A549 (cell line): ENCODE measurements around the gene MYO5C. TPM values are rescaled to one million over a fixed set of nuclear protein-coding genes. Genes with fewer than 3 reads are reported as not detected.

Source experiments
- ATAC-seq, 2 experiments: fragments of 200-7000 bp in 1 of 2; fragments of >200 bp in 1 of 2; cut with Nextera tagmentation in 1 of 2; cut with Tn5 transposase in 1 of 2; 3 replicates each; pipeline versions ENCODE4 v1.8.0 to v1.9.1; 2018 to 2020; ENCODE audit warnings: mild to moderate bottlenecking in 1 of 2, moderate library complexity in 1 of 2
- CTCF ChIA-PET: fragments of 300-600 bp; sonication (Branson Sonifier 250); formaldehyde crosslinking; extraction: SDS; loops from one replicate; lab custom pipeline; 2021; ENCODE audit warnings: antibody characterized with exemption, inconsistent platforms; lab: Yijun Ruan, JAX
- POLR2A ChIA-PET: fragments of 350-600 bp; formaldehyde crosslinking; extraction: SDS; loops from one replicate; lab custom pipeline; 2021; ENCODE audit warnings: antibody characterized with exemption, inconsistent platforms; lab: Yijun Ruan, JAX
- DNase-seq, 2 experiments: peaks; one replicate each; pipeline versions ENCODE4 v3.0.0 to v3.0.0-alpha.2; 2011 to 2016; ENCODE audit warnings: low read depth in 1 of 2, low spot score in 1 of 2
- FAIRE-seq: peaks from 2 replicates; lab custom pipeline; 2011; peaks lifted over from hg19 to GRCh38; lab: Jason Lieb, UNC
- H3K27ac ChIP-seq, 2 experiments: fragments of >200 bp; sonication (Bioruptor Twin); formaldehyde crosslinking; 3 replicates each; pipeline ENCODE4 v1.5.1; 2016 to 2017
- H3K4me1 ChIP-seq: fragments of >200 bp; sonication (Bioruptor Twin); formaldehyde crosslinking; 3 replicates; pipeline ENCODE4 v1.6.1; 2016
- H3K4me2 ChIP-seq: fragments of >200 bp; sonication (Bioruptor Twin); formaldehyde crosslinking; 3 replicates; pipeline ENCODE4 v1.6.1; 2016
- H3K4me3 ChIP-seq: fragments of >200 bp; sonication (Bioruptor Twin); formaldehyde crosslinking; 3 replicates; pipeline ENCODE4 v1.5.1; 2016
- H3K9me3 ChIP-seq: fragments of >200 bp; sonication (Bioruptor Twin); formaldehyde crosslinking; 3 replicates; pipeline ENCODE4 v1.6.1; 2016
- BHLHE40 ChIP-seq: IDR thresholded peaks from 2 replicates; pipeline ENCODE4 v1.6.1; 2012; ENCODE audit warnings: low read depth, low read length, inconsistent platforms
- CBX2 ChIP-seq: fragments of 200-600 bp; sonication (generic); IDR thresholded peaks from 2 replicates; pipeline ENCODE4 v1.6.1; 2016; ENCODE audit warnings: low read depth, mild to moderate bottlenecking, borderline replicate concordance
- CBX8 ChIP-seq: fragments of 200-600 bp; sonication (generic); IDR thresholded peaks from 2 replicates; pipeline ENCODE4 v1.6.1; 2016
- ELK1 ChIP-seq: fragments of 150-350 bp; IDR thresholded peaks from 2 replicates; pipeline ENCODE4 v1.6.1; 2014; ENCODE audit warnings: low read depth, mild to moderate bottlenecking, low read length
- FOSB ChIP-seq: fragments of 250-450 bp; sonication (Bioruptor Pico); IDR thresholded peaks from 2 replicates; pipeline ENCODE4 v1.5.0; 2020; ENCODE audit warnings: mild to moderate bottlenecking, moderate library complexity
- GATA3 ChIP-seq: IDR thresholded peaks from 2 replicates; pipeline ENCODE4 v1.6.1; 2012; ENCODE audit warnings: borderline replicate concordance
- HDAC2 ChIP-seq: fragments of 200-600 bp; sonication (generic); IDR thresholded peaks from 2 replicates; pipeline ENCODE4 v1.6.1; 2016
- HEYL ChIP-seq: fragments of 250-450 bp; sonication (Bioruptor Pico); IDR thresholded peaks from 2 replicates; pipeline ENCODE4 v1.8.0; 2021; ENCODE audit warnings: mild to moderate bottlenecking, moderate library complexity
- HMGXB4 ChIP-seq: fragments of 250-450 bp; sonication (Bioruptor Pico); IDR thresholded peaks from 2 replicates; pipeline ENCODE4 v1.5.0; 2021; ENCODE audit warnings: mild to moderate bottlenecking, moderate library complexity, borderline replicate concordance
- HOXA7 ChIP-seq: fragments of 250-450 bp; sonication (Bioruptor Pico); IDR thresholded peaks from 2 replicates; pipeline ENCODE4 v1.5.0; 2020; ENCODE audit warnings: mild to moderate bottlenecking, moderate library complexity
- HOXB5 ChIP-seq: fragments of 250-450 bp; sonication (Bioruptor Pico); IDR thresholded peaks from 2 replicates; pipeline ENCODE4 v1.5.0; 2020; ENCODE audit warnings: mild to moderate bottlenecking, moderate library complexity
- NR3C1 ChIP-seq: fragments of >200 bp; sonication (Bioruptor Twin); formaldehyde crosslinking; IDR thresholded peaks from 3 replicates; pipeline ENCODE4 v1.6.1; 2017
- PBX3 ChIP-seq: IDR thresholded peaks from 2 replicates; pipeline ENCODE4 v1.6.1; 2012
- POLR2A ChIP-seq: IDR thresholded peaks from 2 replicates; pipeline ENCODE4 v1.6.1; 2012; ENCODE audit warnings: mild to moderate bottlenecking, low read length
- POLR2AphosphoS2 ChIP-seq: conservative IDR thresholded peaks from 2 replicates; pipeline ENCODE4 v1.6.1; 2012; ENCODE audit warnings: low read length, improper control_type of control experiment, inconsistent platforms
- RFX5 ChIP-seq: fragments of 450-650 bp; IDR thresholded peaks from 2 replicates; pipeline ENCODE4 v1.7.1; 2014; ENCODE audit warnings: antibody characterized with exemption, mild to moderate bottlenecking, moderate library complexity
- ZFP36 ChIP-seq: fragments of 450-650 bp; IDR thresholded peaks from 2 replicates; pipeline ENCODE4 v1.6.1; 2014; ENCODE audit warnings: borderline replicate concordance; ENCODE audit not compliant: partially characterized antibody
- ZNF302 ChIP-seq: fragments of 250-450 bp; sonication (Bioruptor Pico); IDR thresholded peaks from 2 replicates; pipeline ENCODE4 v1.9.0; 2021; ENCODE audit warnings: inconsistent platforms, mild to moderate bottlenecking, moderate library complexity
- WGBS: methylation state at CpG from one replicate; pipeline ENCODE4 v1.1.6; 2017; ENCODE audit errors: missing lambda C conversion rate; 5-methylcytosine and 5-hydroxymethylcytosine counted together
- polyA plus RNA-seq, 4 experiments: library from polyadenylated mRNA; depleted of rRNA in 3 of 4; stranded (reverse); fragments of >200 nt; fragmentation: RNase III in 1 of 4; extraction: RNeasy Plus Mini Kit Qiagen cat#74134 plus additional on column Dnase treatment in 1 of 4; gene quantifications; 2 replicates in 3 of 4; 3 replicates in 1 of 4; pipeline ENCODE4 v1.2.3, GENCODE V29; 2011 to 2017
- TF ChIP-seq, protein P1 (sequence below): fragments of >200 bp; sonication (Bioruptor Twin); formaldehyde crosslinking; IDR thresholded peaks from 3 replicates; pipeline ENCODE4 v1.5.1; 2016
- TF ChIP-seq, protein P2 (sequence below): fragments of 450-650 bp; IDR thresholded peaks from 2 replicates; pipeline ENCODE4 v1.6.1; 2014; ENCODE audit warnings: antibody characterized with exemption
- TF ChIP-seq, protein P3 (sequence below): IDR thresholded peaks from 2 replicates; pipeline ENCODE4 v1.6.1; 2012
- TF ChIP-seq, protein P4 (sequence below): fragments of 250-450 bp; sonication (Bioruptor Pico); IDR thresholded peaks from 2 replicates; pipeline ENCODE4 v1.5.0; 2020; ENCODE audit warnings: low read depth, mild to moderate bottlenecking, moderate library complexity

The MYO5C gene
- polyA plus RNA-seq, 2 of the 4 experiments (the other 2 are of a cell fraction), result 6.2 to 27.6 TPM

GRCh38 chr15:52232327-52232726 lies 63.3 kb downstream of the MYO5C start:
- no peak overlapping the region for H3K27ac ChIP-seq
- H3K4me1 ChIP-seq, result 0 out of 3 replicates have a peak, but pooled peaks cover 4% of the 10 kb centered on the region
- ChIA-PET CTCF (interaction anchor here (1.5 to 3.6 kb wide), 2 partner anchors 49 to 345 kb away, joined by 4 to 15 read pairs; no protein-coding TSS in a partner anchor), POLR2A (no interaction called here)
- no peak for ATAC-seq
- WGBS, result 63% methylated on average over 1 of the region's 1 CpG
- FAIRE-seq, result no peak
- no peak overlapping the region for H3K4me2 ChIP-seq
- DNase-seq, result no peak
- H3K9me3 ChIP-seq, result no peaks in the 10 kb centered on the region
- no peak overlapping the region for H3K4me3 ChIP-seq
- TF ChIP-seq POLR2A (no peak), BHLHE40 (no peak), RFX5 (no peak), ZNF302 (CRISPR knock-in tag) (no peak), HDAC2 (no peak), POLR2AphosphoS2 (no peak), FOSB (no peak), HMGXB4 (no peak)
- TF ChIP-seq, protein P1, sequence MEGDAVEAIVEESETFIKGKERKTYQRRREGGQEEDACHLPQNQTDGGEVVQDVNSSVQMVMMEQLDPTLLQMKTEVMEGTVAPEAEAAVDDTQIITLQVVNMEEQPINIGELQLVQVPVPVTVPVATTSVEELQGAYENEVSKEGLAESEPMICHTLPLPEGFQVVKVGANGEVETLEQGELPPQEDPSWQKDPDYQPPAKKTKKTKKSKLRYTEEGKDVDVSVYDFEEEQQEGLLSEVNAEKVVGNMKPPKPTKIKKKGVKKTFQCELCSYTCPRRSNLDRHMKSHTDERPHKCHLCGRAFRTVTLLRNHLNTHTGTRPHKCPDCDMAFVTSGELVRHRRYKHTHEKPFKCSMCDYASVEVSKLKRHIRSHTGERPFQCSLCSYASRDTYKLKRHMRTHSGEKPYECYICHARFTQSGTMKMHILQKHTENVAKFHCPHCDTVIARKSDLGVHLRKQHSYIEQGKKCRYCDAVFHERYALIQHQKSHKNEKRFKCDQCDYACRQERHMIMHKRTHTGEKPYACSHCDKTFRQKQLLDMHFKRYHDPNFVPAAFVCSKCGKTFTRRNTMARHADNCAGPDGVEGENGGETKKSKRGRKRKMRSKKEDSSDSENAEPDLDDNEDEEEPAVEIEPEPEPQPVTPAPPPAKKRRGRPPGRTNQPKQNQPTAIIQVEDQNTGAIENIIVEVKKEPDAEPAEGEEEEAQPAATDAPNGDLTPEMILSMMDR, result no peak
- TF ChIP-seq, protein P2, sequence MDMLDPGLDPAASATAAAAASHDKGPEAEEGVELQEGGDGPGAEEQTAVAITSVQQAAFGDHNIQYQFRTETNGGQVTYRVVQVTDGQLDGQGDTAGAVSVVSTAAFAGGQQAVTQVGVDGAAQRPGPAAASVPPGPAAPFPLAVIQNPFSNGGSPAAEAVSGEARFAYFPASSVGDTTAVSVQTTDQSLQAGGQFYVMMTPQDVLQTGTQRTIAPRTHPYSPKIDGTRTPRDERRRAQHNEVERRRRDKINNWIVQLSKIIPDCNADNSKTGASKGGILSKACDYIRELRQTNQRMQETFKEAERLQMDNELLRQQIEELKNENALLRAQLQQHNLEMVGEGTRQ, result no peak

DNA sequence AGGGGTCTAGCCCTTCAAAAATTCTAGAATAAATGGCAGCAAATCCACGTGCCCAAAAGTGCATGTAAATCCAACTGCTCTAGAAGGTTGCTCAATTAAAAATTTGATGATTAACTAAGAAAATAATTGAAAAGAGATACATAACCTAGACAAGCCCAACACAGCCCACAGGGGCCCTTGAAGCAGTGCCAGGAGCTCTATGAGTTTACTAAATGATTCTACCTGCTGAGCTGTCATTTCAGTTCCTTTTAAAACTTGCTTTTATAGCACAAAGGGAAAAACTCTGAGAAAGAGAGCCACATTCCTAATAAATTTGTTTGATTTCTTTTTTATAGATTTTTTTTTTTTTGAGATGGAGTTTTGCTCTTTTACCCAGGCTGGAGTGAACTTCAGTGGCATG lies 65.5 kb downstream of the MYO5C start:
- H3K9me3 ChIP-seq, result no peaks in the 10 kb centered on the region
- POLR2A ChIA-PET, result interaction anchor here (1.0 kb wide), 1 partner anchor 51 kb away, joined by 4 read pairs; no protein-coding TSS in a partner anchor
- H3K27ac ChIP-seq, result no peak overlapping the region
- no peak for ATAC-seq
- 0 out of 3 replicates have a peak, but pooled peaks cover 4% of the 10 kb centered on the region for H3K4me1 ChIP-seq
- no peak for FAIRE-seq
- WGBS, result 84% methylated on average over 1 of the region's 1 CpG
- no peak overlapping the region for H3K4me2 ChIP-seq
- TF ChIP-seq ZFP36, result no peak
- no peak for TF ChIP-seq CBX8
- TF ChIP-seq CBX2, result no peak
- no peak for TF ChIP-seq HMGXB4
- TF ChIP-seq, protein P3, sequence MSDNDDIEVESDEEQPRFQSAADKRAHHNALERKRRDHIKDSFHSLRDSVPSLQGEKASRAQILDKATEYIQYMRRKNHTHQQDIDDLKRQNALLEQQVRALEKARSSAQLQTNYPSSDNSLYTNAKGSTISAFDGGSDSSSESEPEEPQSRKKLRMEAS, result no peak
- TF ChIP-seq HOXA7 (CRISPR knock-in tag), result no peak
- no peak for TF ChIP-seq ELK1
- no peak for TF ChIP-seq HEYL (CRISPR knock-in tag)
- TF ChIP-seq, protein P2, result no peak
- no peak for TF ChIP-seq PBX3
- no peak for TF ChIP-seq ZNF302 (CRISPR knock-in tag)
- TF ChIP-seq HOXB5 (CRISPR knock-in tag), result no peak
- no peak for TF ChIP-seq GATA3
- TF ChIP-seq NR3C1, result no peak
- TF ChIP-seq, protein P4, sequence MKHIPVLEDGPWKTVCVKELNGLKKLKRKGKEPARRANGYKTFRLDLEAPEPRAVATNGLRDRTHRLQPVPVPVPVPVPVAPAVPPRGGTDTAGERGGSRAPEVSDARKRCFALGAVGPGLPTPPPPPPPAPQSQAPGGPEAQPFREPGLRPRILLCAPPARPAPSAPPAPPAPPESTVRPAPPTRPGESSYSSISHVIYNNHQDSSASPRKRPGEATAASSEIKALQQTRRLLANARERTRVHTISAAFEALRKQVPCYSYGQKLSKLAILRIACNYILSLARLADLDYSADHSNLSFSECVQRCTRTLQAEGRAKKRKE (CRISPR knock-in tag), result no peak
- DNase-seq, result no peak
- no peak overlapping the region for H3K4me3 ChIP-seq
- CTCF ChIA-PET, result interaction anchor here (1.2 to 7.3 kb wide), 3 partner anchors 9 to 77 kb away, joined by 3 to 90 read pairs (median 15); no protein-coding TSS in a partner anchor
